SK-N-SH (cell line): ENCODE data around the gene PRR11.

Source experiments
- EP300 ChIP-seq, 2 experiments: IDR thresholded peaks; 2 replicates each; pipeline versions ENCODE4 v1.4.0 to v1.6.1; 2012; ENCODE audit warnings: borderline replicate concordance in 1 of 2, low read depth in 1 of 2, low read length in 1 of 2
- FOXM1 ChIP-seq: IDR thresholded peaks from 2 replicates; pipeline ENCODE4 v1.4.0; 2012; ENCODE audit warnings: low read depth, mild to moderate bottlenecking
- IRF3 ChIP-seq: fragments of 150-350 bp; IDR thresholded peaks from 2 replicates; pipeline ENCODE4 v1.6.1; 2016; ENCODE audit warnings: mild to moderate bottlenecking, low read depth, low read length
- JUND ChIP-seq: IDR thresholded peaks from 2 replicates; pipeline ENCODE4 v1.4.0; 2012
- MEF2A ChIP-seq: IDR thresholded peaks from 2 replicates; pipeline ENCODE4 v1.4.0; 2012; ENCODE audit warnings: low read depth, borderline replicate concordance
- POLR2AphosphoS5 ChIP-seq: IDR thresholded peaks from 2 replicates; pipeline ENCODE4 v1.6.1; 2012; ENCODE audit warnings: low read depth, low read length
- RAD21 ChIP-seq: IDR thresholded peaks from 2 replicates; pipeline ENCODE4 v1.6.1; 2012; ENCODE audit warnings: mild to moderate bottlenecking, low read length
- RCOR1 ChIP-seq: fragments of 150-350 bp; IDR thresholded peaks from 2 replicates; pipeline ENCODE4 v1.6.1; 2017; ENCODE audit warnings: antibody characterized with exemption, low read length
- SIN3A ChIP-seq: IDR thresholded peaks from 2 replicates; pipeline ENCODE4 v1.6.1; 2012; ENCODE audit warnings: low read depth, mild to moderate bottlenecking, low read length, moderate library complexity, borderline replicate concordance
- TF ChIP-seq, protein P1 (sequence below): fragments of 200-600 bp; sonication (generic); IDR thresholded peaks from 2 replicates; pipeline ENCODE4 v1.6.1; 2017; ENCODE audit warnings: antibody characterized with exemption, mild to moderate bottlenecking, moderate library complexity
- TF ChIP-seq, protein P2 (sequence below): IDR thresholded peaks from 2 replicates; pipeline ENCODE4; 2012
- TF ChIP-seq, protein P3 (sequence below): fragments of 150-350 bp; IDR thresholded peaks from 2 replicates; pipeline ENCODE4 v1.6.1; 2017; ENCODE audit warnings: antibody characterized with exemption, low read length, low read depth, borderline replicate concordance
- TF ChIP-seq, protein P4 (sequence below): IDR thresholded peaks from 2 replicates; pipeline ENCODE4 v1.6.1; 2012; ENCODE audit warnings: mild to moderate bottlenecking, low read depth, low read length, moderate library complexity

DNA sequence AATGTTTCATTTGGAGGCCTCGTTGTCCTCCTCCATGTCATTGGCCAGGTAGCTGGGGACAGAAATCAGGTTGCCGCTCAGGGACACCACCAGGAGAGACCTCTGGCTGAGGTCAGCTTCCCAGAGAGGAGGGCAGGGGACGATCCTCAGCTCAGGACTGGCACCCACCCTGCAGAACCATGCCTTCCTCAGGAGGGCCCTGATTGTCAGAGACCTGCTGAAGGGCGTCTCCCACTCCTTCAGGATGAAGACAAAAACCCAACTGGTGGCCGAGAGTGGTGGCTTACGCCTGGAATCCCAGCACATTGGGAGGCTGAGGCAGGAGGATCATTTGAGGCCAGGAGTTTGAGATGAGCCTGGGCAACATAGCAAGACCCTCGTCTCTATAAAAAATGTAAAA is 19.5 kb downstream of the PRR11 start:
- TF ChIP-seq FOXM1 (no peak), JUND (no peak), MEF2A (no peak), SIN3A (no peak), IRF3 (no peak), POLR2AphosphoS5 (no peak), RAD21 (no peak), RCOR1 (no peak), EP300 (IDR thresholded peaks at IDR 0.05; ENCODE audit: borderline replicate concordance in 1 of 2, low read depth in 1 of 2, low read length in 1 of 2) (no peak)
- TF ChIP-seq, protein P1, sequence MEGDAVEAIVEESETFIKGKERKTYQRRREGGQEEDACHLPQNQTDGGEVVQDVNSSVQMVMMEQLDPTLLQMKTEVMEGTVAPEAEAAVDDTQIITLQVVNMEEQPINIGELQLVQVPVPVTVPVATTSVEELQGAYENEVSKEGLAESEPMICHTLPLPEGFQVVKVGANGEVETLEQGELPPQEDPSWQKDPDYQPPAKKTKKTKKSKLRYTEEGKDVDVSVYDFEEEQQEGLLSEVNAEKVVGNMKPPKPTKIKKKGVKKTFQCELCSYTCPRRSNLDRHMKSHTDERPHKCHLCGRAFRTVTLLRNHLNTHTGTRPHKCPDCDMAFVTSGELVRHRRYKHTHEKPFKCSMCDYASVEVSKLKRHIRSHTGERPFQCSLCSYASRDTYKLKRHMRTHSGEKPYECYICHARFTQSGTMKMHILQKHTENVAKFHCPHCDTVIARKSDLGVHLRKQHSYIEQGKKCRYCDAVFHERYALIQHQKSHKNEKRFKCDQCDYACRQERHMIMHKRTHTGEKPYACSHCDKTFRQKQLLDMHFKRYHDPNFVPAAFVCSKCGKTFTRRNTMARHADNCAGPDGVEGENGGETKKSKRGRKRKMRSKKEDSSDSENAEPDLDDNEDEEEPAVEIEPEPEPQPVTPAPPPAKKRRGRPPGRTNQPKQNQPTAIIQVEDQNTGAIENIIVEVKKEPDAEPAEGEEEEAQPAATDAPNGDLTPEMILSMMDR, result no peak
- TF ChIP-seq, protein P2, sequence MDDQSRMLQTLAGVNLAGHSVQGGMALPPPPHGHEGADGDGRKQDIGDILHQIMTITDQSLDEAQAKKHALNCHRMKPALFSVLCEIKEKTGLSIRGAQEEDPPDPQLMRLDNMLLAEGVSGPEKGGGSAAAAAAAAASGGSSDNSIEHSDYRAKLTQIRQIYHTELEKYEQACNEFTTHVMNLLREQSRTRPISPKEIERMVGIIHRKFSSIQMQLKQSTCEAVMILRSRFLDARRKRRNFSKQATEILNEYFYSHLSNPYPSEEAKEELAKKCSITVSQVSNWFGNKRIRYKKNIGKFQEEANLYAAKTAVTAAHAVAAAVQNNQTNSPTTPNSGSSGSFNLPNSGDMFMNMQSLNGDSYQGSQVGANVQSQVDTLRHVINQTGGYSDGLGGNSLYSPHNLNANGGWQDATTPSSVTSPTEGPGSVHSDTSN, result no peak
- TF ChIP-seq, protein P3, sequence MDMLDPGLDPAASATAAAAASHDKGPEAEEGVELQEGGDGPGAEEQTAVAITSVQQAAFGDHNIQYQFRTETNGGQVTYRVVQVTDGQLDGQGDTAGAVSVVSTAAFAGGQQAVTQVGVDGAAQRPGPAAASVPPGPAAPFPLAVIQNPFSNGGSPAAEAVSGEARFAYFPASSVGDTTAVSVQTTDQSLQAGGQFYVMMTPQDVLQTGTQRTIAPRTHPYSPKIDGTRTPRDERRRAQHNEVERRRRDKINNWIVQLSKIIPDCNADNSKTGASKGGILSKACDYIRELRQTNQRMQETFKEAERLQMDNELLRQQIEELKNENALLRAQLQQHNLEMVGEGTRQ, result no peak
- TF ChIP-seq, protein P4, sequence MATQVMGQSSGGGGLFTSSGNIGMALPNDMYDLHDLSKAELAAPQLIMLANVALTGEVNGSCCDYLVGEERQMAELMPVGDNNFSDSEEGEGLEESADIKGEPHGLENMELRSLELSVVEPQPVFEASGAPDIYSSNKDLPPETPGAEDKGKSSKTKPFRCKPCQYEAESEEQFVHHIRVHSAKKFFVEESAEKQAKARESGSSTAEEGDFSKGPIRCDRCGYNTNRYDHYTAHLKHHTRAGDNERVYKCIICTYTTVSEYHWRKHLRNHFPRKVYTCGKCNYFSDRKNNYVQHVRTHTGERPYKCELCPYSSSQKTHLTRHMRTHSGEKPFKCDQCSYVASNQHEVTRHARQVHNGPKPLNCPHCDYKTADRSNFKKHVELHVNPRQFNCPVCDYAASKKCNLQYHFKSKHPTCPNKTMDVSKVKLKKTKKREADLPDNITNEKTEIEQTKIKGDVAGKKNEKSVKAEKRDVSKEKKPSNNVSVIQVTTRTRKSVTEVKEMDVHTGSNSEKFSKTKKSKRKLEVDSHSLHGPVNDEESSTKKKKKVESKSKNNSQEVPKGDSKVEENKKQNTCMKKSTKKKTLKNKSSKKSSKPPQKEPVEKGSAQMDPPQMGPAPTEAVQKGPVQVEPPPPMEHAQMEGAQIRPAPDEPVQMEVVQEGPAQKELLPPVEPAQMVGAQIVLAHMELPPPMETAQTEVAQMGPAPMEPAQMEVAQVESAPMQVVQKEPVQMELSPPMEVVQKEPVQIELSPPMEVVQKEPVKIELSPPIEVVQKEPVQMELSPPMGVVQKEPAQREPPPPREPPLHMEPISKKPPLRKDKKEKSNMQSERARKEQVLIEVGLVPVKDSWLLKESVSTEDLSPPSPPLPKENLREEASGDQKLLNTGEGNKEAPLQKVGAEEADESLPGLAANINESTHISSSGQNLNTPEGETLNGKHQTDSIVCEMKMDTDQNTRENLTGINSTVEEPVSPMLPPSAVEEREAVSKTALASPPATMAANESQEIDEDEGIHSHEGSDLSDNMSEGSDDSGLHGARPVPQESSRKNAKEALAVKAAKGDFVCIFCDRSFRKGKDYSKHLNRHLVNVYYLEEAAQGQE, result no peak
